ENCODE data around the gene RAPGEF4. TPM values are rescaled to one million over a fixed set of nuclear protein-coding genes. Genes with fewer than 3 reads are reported as not detected.

The RAPGEF4 gene
- polyA plus RNA-seq, 1 experiment, result 0.60 TPM

DNA sequence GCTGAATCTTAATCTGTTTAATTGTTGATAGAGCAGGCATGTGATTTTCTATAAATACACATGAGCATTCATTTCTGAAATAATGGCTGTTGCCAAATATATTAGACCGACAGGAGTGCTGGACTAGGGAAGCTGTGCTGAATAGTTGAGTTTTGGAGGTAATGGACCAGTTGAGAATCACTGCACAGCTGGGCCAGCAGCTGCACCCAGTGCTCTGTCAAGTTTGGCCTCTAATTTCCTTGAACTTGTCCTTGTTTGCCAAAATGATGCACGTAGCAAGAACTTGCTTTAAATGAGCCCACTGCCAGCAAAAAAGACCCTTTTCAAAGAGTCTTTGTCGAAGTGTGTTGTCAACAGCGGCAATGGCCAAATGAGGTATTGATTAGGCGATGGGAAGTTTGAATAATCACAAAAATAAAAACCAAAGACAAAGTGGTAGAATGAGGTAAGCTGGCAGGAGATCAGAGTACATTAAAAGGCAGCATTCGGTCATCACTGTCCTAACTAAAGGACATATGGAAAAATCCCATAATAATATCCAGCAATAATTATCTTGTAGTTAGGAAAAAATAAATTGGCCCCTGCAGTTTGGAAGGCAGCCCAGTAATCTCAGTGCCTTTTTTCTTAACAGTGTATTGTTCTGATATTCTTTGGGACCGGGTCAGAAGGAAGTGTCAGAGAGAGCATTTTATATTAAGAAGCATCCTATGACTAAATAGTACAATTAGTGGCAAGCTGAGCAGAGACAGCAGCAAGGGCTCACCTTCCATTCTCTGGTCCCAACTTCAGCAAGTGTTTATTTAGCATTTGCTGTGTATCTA lies 126.2 kb downstream of the RAPGEF4 start:
- no peaks in the 10 kb centered on the region for H3K27me3 ChIP-seq (ENCODE audit: control insufficient read depth, insufficient read depth, low read length)
- no peak for DNase-seq (ENCODE audit: low read depth)
- H3K4me3 ChIP-seq (ENCODE audit: low read depth, low read length), result no peak overlapping the region
- ChIA-PET POLR2A (no interaction called here), CTCF (interaction anchor here (0.9 to 3.6 kb wide), 2 partner anchors 70 to 166 kb away, joined by 3 to 42 read pairs; no protein-coding TSS in a partner anchor)
- no peaks in the 10 kb centered on the region for H3K36me3 ChIP-seq (ENCODE audit: control insufficient read depth, insufficient read depth, low read length)
- TF ChIP-seq, protein P1, sequence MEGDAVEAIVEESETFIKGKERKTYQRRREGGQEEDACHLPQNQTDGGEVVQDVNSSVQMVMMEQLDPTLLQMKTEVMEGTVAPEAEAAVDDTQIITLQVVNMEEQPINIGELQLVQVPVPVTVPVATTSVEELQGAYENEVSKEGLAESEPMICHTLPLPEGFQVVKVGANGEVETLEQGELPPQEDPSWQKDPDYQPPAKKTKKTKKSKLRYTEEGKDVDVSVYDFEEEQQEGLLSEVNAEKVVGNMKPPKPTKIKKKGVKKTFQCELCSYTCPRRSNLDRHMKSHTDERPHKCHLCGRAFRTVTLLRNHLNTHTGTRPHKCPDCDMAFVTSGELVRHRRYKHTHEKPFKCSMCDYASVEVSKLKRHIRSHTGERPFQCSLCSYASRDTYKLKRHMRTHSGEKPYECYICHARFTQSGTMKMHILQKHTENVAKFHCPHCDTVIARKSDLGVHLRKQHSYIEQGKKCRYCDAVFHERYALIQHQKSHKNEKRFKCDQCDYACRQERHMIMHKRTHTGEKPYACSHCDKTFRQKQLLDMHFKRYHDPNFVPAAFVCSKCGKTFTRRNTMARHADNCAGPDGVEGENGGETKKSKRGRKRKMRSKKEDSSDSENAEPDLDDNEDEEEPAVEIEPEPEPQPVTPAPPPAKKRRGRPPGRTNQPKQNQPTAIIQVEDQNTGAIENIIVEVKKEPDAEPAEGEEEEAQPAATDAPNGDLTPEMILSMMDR (IDR thresholded peaks at IDR 0.05; ENCODE audit: insufficient read depth, low read depth, low read length), result no peak

DNA sequence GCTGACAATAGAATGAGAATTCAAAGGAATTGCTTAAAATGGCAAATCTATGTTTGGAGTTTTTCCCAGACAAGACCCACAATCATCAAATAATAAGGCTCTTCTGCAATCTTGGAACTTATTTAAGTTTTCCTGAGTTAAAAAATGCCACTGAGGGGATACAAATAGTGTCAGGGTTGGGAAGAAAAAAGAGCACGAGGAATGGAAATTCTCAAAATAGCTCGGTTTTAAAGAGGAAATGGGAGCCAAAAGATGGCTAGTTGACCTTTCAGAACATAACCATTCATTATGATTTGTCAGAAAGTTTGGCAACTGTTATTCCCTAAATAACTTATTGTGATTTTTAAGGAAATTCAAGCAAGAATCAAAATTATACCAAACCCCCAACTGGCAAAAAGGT lies 127.7 kb downstream of the RAPGEF4 start:
- ChIA-PET POLR2A (no interaction called here), CTCF (interaction anchor here (0.7 to 3.6 kb wide), 5 partner anchors 15 to 596 kb away, joined by 3 to 42 read pairs (median 3); no protein-coding TSS in a partner anchor)
- DNase-seq (ENCODE audit: low read depth), result no peak
- no peak overlapping the region for H3K4me3 ChIP-seq (ENCODE audit: low read depth, low read length)
- no peaks in the 10 kb centered on the region for H3K27me3 ChIP-seq (ENCODE audit: control insufficient read depth, insufficient read depth, low read length)
- TF ChIP-seq, protein P1 (IDR thresholded peaks at IDR 0.05; ENCODE audit: insufficient read depth, low read depth, low read length), result no peak
- no peaks in the 10 kb centered on the region for H3K36me3 ChIP-seq (ENCODE audit: control insufficient read depth, insufficient read depth, low read length)

DNA sequence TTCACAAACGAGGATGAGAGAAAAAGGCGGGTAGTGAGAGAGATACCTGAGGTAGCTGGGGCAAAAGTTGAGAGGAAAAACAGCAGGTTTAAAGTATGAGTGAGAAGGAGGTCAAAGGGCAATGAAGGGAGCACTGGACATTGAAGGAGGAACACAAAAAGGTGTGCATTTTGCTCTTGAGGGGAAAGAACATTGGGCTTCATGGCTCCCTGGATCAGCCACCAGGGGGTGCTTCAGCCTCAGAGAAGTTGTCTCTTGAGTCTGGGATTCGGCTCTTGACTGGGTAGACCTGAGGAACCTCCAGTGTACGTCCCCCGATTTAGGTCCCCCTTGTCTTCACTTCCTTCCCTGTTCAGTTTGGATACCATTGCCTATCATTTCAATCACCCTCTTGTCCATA lies 128.5 kb downstream of the RAPGEF4 start:
- TF ChIP-seq, protein P1 (IDR thresholded peaks at IDR 0.05; ENCODE audit: insufficient read depth, low read depth, low read length), result peak; percentile 64
- ChIA-PET CTCF (interaction anchor here (0.6 to 3.6 kb wide), 7 partner anchors 13 to 72 kb away, joined by 3 to 42 read pairs (median 3); no protein-coding TSS in a partner anchor), POLR2A (no interaction called here)
- no peak for DNase-seq (ENCODE audit: low read depth)
- H3K4me3 ChIP-seq (ENCODE audit: low read depth, low read length), result no peak overlapping the region
- no peaks in the 10 kb centered on the region for H3K27me3 ChIP-seq (ENCODE audit: control insufficient read depth, insufficient read depth, low read length)
- no peaks in the 10 kb centered on the region for H3K36me3 ChIP-seq (ENCODE audit: control insufficient read depth, insufficient read depth, low read length)

DNA sequence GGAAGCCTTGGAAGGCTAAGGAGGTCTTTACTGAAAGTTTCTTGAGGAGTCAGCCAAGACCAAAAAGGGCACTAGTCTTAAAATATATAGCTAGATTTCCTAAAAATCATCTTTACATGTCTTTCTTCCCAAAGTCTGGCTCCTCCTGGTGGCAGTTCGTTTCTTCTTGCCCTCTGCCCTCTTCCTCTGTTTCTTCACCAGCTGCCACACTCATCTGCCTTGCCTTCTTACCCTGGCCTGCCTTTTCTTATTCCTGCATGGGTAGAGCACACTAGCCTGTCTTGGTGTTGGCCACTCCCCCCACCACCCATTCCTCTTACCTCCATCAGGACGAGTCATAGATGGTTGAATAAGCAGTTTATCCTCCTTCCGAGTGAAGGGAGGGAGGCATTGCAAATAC lies 129.8 kb downstream of the RAPGEF4 start:
- POLR2A ChIA-PET, result no interaction called here
- DNase-seq (ENCODE audit: low read depth), result no peak
- CTCF ChIA-PET, result interaction anchor here (0.8 to 3.6 kb wide), 10 partner anchors 10 to 193 kb away, joined by 3 to 42 read pairs (median 4); no protein-coding TSS in a partner anchor
- TF ChIP-seq, protein P1 (IDR thresholded peaks at IDR 0.05; ENCODE audit: insufficient read depth, low read depth, low read length), result peak; percentile 30; the same call in 1 of the 2 replicates
- H3K36me3 ChIP-seq (ENCODE audit: control insufficient read depth, insufficient read depth, low read length), result no peaks in the 10 kb centered on the region
- no peak overlapping the region for H3K4me3 ChIP-seq (ENCODE audit: low read depth, low read length)
- H3K27me3 ChIP-seq (ENCODE audit: control insufficient read depth, insufficient read depth, low read length), result no peaks in the 10 kb centered on the region

DNA sequence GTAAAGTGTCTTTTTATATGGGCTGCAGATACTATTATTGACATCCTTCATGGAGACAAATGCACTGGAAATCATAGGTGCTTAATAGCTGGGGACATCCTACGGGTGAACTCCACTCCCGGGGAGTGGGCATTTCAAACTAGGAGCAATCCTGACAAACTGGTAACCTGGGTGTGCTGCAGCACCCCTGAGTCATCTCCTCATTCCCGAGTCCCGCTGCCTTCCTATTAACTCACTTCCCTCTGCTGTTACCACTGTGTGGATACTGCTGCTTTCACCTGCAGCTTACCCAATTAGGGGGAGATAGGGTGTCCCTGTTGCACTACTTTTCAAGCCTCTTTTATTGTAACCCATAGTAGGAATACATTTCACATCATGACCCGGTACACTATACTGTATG lies 134.2 kb downstream of the RAPGEF4 start:
- H3K36me3 ChIP-seq (ENCODE audit: control insufficient read depth, insufficient read depth, low read length), result no peaks in the 10 kb centered on the region
- H3K27me3 ChIP-seq (ENCODE audit: control insufficient read depth, insufficient read depth, low read length), result no peaks in the 10 kb centered on the region
- H3K4me3 ChIP-seq (ENCODE audit: low read depth, low read length), result no peak overlapping the region
- POLR2A ChIA-PET, result no interaction called here
- TF ChIP-seq, protein P1 (IDR thresholded peaks at IDR 0.05; ENCODE audit: insufficient read depth, low read depth, low read length), result no peak
- CTCF ChIA-PET, result interaction anchor here (0.6 to 2.7 kb wide), 4 partner anchors 17 to 385 kb away, joined by 3 to 9 read pairs (median 3); no protein-coding TSS in a partner anchor
- DNase-seq (ENCODE audit: low read depth), result no peak
